Measurements from ENCODE around the gene COMMD3. TPM values are rescaled to one million over a fixed set of nuclear protein-coding genes. Genes with fewer than 3 reads are reported as not detected.

Gene COMMD3
- total and polyA plus RNA-seq, 2 of the 4 experiments (the other 2 are of a cell fraction): 30.8 to 44.8 TPM

DNA sequence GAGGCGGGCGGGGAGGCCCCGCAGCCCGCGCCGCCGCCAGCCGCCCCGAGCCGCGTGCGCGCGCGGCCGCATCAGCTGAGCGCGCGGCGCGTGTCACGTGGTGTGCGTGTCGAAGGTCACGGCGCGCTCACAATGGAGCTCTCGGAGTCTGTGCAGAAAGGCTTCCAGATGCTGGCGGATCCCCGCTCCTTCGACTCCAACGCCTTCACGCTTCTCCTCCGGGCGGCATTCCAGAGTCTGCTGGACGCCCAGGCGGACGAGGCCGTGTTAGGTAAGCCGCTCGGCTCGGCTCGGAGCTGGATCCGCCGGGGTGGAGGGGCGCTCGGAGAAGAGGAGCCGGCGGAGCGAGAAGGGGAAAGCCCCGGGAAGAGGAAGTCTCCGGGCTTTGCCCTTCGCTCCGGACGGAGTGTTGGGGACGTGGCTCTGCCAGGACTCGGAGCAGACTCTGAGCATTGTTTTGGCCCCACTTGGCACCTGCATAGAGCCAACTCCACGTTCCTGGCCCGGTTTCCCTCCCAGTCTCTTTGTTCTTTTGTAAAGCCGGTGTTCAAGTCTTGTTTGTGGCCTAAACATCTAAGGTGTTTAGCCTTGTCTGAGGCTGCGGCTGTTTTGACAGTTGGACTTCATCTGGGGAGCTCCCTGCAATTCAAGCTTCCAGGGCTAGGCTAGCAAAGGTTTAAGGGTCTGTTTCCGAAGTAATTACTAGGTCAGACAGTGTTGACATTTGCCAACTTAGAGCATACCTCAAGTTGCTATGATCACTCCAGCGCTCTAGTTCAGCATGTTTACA is at the start of gene COMMD3 (continued):
- TF ChIP-seq, protein P1, sequence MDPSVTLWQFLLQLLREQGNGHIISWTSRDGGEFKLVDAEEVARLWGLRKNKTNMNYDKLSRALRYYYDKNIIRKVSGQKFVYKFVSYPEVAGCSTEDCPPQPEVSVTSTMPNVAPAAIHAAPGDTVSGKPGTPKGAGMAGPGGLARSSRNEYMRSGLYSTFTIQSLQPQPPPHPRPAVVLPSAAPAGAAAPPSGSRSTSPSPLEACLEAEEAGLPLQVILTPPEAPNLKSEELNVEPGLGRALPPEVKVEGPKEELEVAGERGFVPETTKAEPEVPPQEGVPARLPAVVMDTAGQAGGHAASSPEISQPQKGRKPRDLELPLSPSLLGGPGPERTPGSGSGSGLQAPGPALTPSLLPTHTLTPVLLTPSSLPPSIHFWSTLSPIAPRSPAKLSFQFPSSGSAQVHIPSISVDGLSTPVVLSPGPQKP (IDR thresholded peaks at IDR 0.05; ENCODE audit: borderline replicate concordance, low read depth, low read length): no peak
- no peak for TF ChIP-seq RCOR1 (IDR thresholded peaks at IDR 0.05; ENCODE audit: insufficient replicate concordance, low read length)
- TF ChIP-seq SMC3 (IDR thresholded peaks at IDR 0.05; ENCODE audit: low read depth, low read length): no peak

- Histone ChIP-seq H3K23ac (ENCODE audit: low read depth, low read length) (no peak overlapping the region), H2BK15ac (ENCODE audit: low read depth, low read length) (no peak overlapping the region), H2AFZ (replicated peaks; ENCODE audit: low read length, poor library complexity) (no peak overlapping the region), H3K9me1 (ENCODE audit: insufficient read depth, low read length) (no peaks in the 10 kb centered on the region), H3K9ac (ENCODE audit: low read depth, low read length) (no peak overlapping the region), H4K91ac (ENCODE audit: insufficient read depth, low read depth, low read length) (no peak overlapping the region), H3K9me3 (ENCODE audit: control insufficient read depth, insufficient read depth, low read length) (no peaks in the 10 kb centered on the region), H3K27me3 (ENCODE audit: control insufficient read depth, insufficient read depth, low read length) (no peaks in the 10 kb centered on the region), H2AK9ac (replicated peaks; ENCODE audit: low read depth, low read length, poor library complexity) (no peak overlapping the region), H3K4me3 (ENCODE audit: insufficient read depth, low read depth, low read length) (no peak overlapping the region), H2BK120ac (ENCODE audit: low read depth, low read length) (no peak overlapping the region), H2BK5ac (ENCODE audit: low read depth, low read length, poor library complexity, severe bottlenecking) (no peak overlapping the region), H2BK20ac (ENCODE audit: low read depth, low read length) (no peak overlapping the region), H3K56ac (ENCODE audit: extremely low read depth, insufficient read depth, low read length) (no peak overlapping the region), H3K18ac (ENCODE audit: low read depth, low read length) (no peak overlapping the region), H3K27ac (ENCODE audit: insufficient read depth, low read length) (no peak overlapping the region), H3K4me1 (ENCODE audit: control insufficient read depth, insufficient read depth, low read length) (no peaks in the 10 kb centered on the region), H3K79me1 (ENCODE audit: low read depth in 1 of 2, low read length in 2 of 2) (no peaks in the 10 kb centered on the region), H4K20me1 (ENCODE audit: insufficient read depth, low read length) (no peaks in the 10 kb centered on the region), H3K4ac (ENCODE audit: low read depth, low read length) (no peak overlapping the region), H3K14ac (replicated peaks; ENCODE audit: low read depth, low read length) (no peak overlapping the region), H4K5ac (ENCODE audit: low read depth, low read length) (no peak overlapping the region), H3K36me3 (ENCODE audit: control insufficient read depth, insufficient read depth, low read length) (no peaks in the 10 kb centered on the region), H2AK5ac (ENCODE audit: low read depth, low read length) (no peak overlapping the region), H3K4me2 (ENCODE audit: low read depth, low read length) (no peak overlapping the region), H4K8ac (ENCODE audit: low read depth in 2 of 2, low read length in 2 of 2) (no peak overlapping the region)
- intact Hi-C loops (cut with micrococcal nuclease): no loop called here
- TF ChIP-seq NFE2L2 (IDR thresholded peaks at IDR 0.05; ENCODE audit: low read depth, low read length): no peak
- TF ChIP-seq, protein P2, sequence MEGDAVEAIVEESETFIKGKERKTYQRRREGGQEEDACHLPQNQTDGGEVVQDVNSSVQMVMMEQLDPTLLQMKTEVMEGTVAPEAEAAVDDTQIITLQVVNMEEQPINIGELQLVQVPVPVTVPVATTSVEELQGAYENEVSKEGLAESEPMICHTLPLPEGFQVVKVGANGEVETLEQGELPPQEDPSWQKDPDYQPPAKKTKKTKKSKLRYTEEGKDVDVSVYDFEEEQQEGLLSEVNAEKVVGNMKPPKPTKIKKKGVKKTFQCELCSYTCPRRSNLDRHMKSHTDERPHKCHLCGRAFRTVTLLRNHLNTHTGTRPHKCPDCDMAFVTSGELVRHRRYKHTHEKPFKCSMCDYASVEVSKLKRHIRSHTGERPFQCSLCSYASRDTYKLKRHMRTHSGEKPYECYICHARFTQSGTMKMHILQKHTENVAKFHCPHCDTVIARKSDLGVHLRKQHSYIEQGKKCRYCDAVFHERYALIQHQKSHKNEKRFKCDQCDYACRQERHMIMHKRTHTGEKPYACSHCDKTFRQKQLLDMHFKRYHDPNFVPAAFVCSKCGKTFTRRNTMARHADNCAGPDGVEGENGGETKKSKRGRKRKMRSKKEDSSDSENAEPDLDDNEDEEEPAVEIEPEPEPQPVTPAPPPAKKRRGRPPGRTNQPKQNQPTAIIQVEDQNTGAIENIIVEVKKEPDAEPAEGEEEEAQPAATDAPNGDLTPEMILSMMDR (conservative IDR thresholded peaks at IDR 0.05; ENCODE audit: low read depth, low read length): no peak
- TF ChIP-seq RCOR1 (IDR thresholded peaks at IDR 0.05; ENCODE audit: insufficient replicate concordance, low read length): no peak
- no peak for TF ChIP-seq RFX5 (IDR thresholded peaks at IDR 0.05; ENCODE audit: low read depth, low read length)
- TF ChIP-seq POLR2A (IDR thresholded peaks at IDR 0.05; ENCODE audit: low read depth, low read length): no peak
- TF ChIP-seq MAZ (IDR thresholded peaks at IDR 0.05; ENCODE audit: borderline replicate concordance, low read depth, low read length): no peak
- TF ChIP-seq MAFK (IDR thresholded peaks at IDR 0.05; ENCODE audit: low read depth, low read length): no peak
- TF ChIP-seq SMC3 (IDR thresholded peaks at IDR 0.05; ENCODE audit: low read depth, low read length): no peak
- TF ChIP-seq CEBPB (IDR thresholded peaks at IDR 0.05; ENCODE audit: low read depth, low read length): no peak
- TF ChIP-seq, protein P1 (IDR thresholded peaks at IDR 0.05; ENCODE audit: borderline replicate concordance, low read depth, low read length): no peak
- DNase-seq (no peak), ATAC-seq (ENCODE audit: low read depth) (no peak)
- CTCF ChIA-PET: no interaction called here
- dilution Hi-C loops (cut with HindIII; ENCODE audit: low sequenced_read_pairs, unreplicated experiment): no loop called here
- in situ Hi-C loops (cut with MboI; ENCODE audit: low sequenced_read_pairs): no loop called here
- no CpG with 5 or more reads among the region's 2 CpGs for WGBS, 2 experiments (ENCODE audit: extremely low coverage in 2 of 2, insufficient read length in 1 of 2)
- BruUV-seq (replicated peaks): no TSS peak
- POLR2A ChIA-PET (ENCODE audit: unreplicated experiment): no interaction called here
These were observed 47.7 kb upstream of the COMMD3 start for GRCh38 chr10:22268503-22268902.
